Lower leg skin (tissue), 3 donors: ENCODE results near the gene TSPEAR.

Experiments
- POLR2A ChIP-seq, 2 donors: fragments of 450-650 bp; IDR thresholded peaks; one replicate each; pipeline ENCODE4 v1.6.1; 2016 to 2017; ENCODE audit warnings: antibody characterized with exemption in 2 of 2, mild to moderate bottlenecking in 1 of 2, moderate library complexity in 1 of 2
- TF ChIP-seq, protein P1 (sequence below), 3 donors: fragments of 450-650 bp; IDR thresholded peaks; one replicate each; pipeline ENCODE4 v1.5.1; 2016; ENCODE audit warnings: antibody characterized with exemption in 3 of 3, mild to moderate bottlenecking in 3 of 3, moderate library complexity in 2 of 3

GRCh38 chr21:44508711-44509445, 202.5 kb downstream of the TSPEAR start:
- TF ChIP-seq, protein P1, sequence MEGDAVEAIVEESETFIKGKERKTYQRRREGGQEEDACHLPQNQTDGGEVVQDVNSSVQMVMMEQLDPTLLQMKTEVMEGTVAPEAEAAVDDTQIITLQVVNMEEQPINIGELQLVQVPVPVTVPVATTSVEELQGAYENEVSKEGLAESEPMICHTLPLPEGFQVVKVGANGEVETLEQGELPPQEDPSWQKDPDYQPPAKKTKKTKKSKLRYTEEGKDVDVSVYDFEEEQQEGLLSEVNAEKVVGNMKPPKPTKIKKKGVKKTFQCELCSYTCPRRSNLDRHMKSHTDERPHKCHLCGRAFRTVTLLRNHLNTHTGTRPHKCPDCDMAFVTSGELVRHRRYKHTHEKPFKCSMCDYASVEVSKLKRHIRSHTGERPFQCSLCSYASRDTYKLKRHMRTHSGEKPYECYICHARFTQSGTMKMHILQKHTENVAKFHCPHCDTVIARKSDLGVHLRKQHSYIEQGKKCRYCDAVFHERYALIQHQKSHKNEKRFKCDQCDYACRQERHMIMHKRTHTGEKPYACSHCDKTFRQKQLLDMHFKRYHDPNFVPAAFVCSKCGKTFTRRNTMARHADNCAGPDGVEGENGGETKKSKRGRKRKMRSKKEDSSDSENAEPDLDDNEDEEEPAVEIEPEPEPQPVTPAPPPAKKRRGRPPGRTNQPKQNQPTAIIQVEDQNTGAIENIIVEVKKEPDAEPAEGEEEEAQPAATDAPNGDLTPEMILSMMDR (IDR thresholded peaks at IDR 0.05): no peak
- TF ChIP-seq POLR2A (IDR thresholded peaks at IDR 0.05): no peak
